H9 (cell line): ENCODE measurements around the gene PPP3CA. TPM values are rescaled to one million over a fixed set of nuclear protein-coding genes. Genes with fewer than 3 reads are reported as not detected.

Source experiments
- DNase-seq: peaks from one replicate; pipeline ENCODE4 v3.0.0-alpha.2; 2017
- H2AFZ ChIP-seq: one replicate; pipeline ENCODE4 v1.6.1; 2013; ENCODE audit warnings: mild to moderate bottlenecking, low read length, control low read depth, moderate library complexity
- H2AK5ac ChIP-seq: 2 replicates; pipeline ENCODE4 v1.6.1; 2013; ENCODE audit warnings: low read length, control low read depth, mixed read lengths; ENCODE audit not compliant: insufficient read length
- H2BK120ac ChIP-seq: one replicate; pipeline ENCODE4 v1.6.1; 2013; ENCODE audit warnings: low read depth, mild to moderate bottlenecking, low read length, control low read depth, inconsistent platforms; ENCODE audit not compliant: poor library complexity, severe bottlenecking
- H2BK12ac ChIP-seq: 2 replicates; pipeline ENCODE4 v1.6.1; 2013; ENCODE audit warnings: low read length, control low read depth, mixed read lengths, low read depth; ENCODE audit not compliant: insufficient read length
- H2BK15ac ChIP-seq: 2 replicates; pipeline ENCODE4 v1.6.1; 2013; ENCODE audit warnings: low read depth, low read length, control low read depth
- H2BK20ac ChIP-seq: one replicate; pipeline ENCODE4 v1.6.1; 2013; ENCODE audit warnings: low read depth, mild to moderate bottlenecking, low read length, control low read depth, inconsistent platforms; ENCODE audit not compliant: poor library complexity, severe bottlenecking
- H2BK5ac ChIP-seq: 2 replicates; pipeline ENCODE4 v1.6.1; 2013; ENCODE audit warnings: low read length, control low read depth, mixed read lengths; ENCODE audit not compliant: insufficient read length
- H3K14ac ChIP-seq: 2 replicates; pipeline ENCODE4 v1.6.1; 2013; ENCODE audit warnings: low read length, control low read depth; ENCODE audit not compliant: insufficient read depth
- H3K18ac ChIP-seq: 2 replicates; pipeline ENCODE4 v1.6.1; 2013; ENCODE audit warnings: low read depth, mild to moderate bottlenecking, mixed read lengths, low read length, control low read depth; ENCODE audit not compliant: insufficient read length
- H3K23ac ChIP-seq: 2 replicates; pipeline ENCODE4 v1.6.1; 2013; ENCODE audit warnings: low read length, control low read depth, mixed read lengths, low read depth; ENCODE audit not compliant: insufficient read length
- H3K23me2 ChIP-seq: 2 replicates; pipeline ENCODE4 v1.6.1; 2013; ENCODE audit warnings: low read depth, mild to moderate bottlenecking, mixed read lengths, low read length, control low read depth; ENCODE audit not compliant: insufficient read length, poor library complexity, severe bottlenecking
- H3K27ac ChIP-seq: 2 replicates; pipeline ENCODE4 v1.5.1; 2013; ENCODE audit warnings: low read length, control low read depth, mixed read lengths, low read depth; ENCODE audit not compliant: insufficient read length
- H3K27me3 ChIP-seq: 2 replicates; pipeline ENCODE4 v1.6.1; 2013; ENCODE audit warnings: low read length, control low read depth, inconsistent platforms; ENCODE audit not compliant: insufficient read depth
- H3K4ac ChIP-seq: 2 replicates; pipeline ENCODE4 v1.6.1; 2013; ENCODE audit warnings: low read depth, mild to moderate bottlenecking, control low read depth, inconsistent platforms, low read length, moderate library complexity
- H3K4me1 ChIP-seq: 2 replicates; pipeline ENCODE4 v1.6.1; 2013; ENCODE audit warnings: low read length, control low read depth, inconsistent platforms; ENCODE audit not compliant: insufficient read depth
- H3K4me2 ChIP-seq: 2 replicates; pipeline ENCODE4 v1.6.1; 2013; ENCODE audit warnings: low read length, control low read depth, mixed read lengths; ENCODE audit not compliant: insufficient read length, insufficient read depth
- H3K56ac ChIP-seq: 2 replicates; pipeline ENCODE4 v1.6.1; 2013; ENCODE audit warnings: low read depth, mild to moderate bottlenecking, mixed read lengths, low read length, control low read depth; ENCODE audit not compliant: insufficient read length
- H3K79me1 ChIP-seq: 2 replicates; pipeline ENCODE4 v1.6.1; 2013; ENCODE audit warnings: low read depth, mild to moderate bottlenecking, moderate library complexity, low read length, control low read depth, inconsistent platforms; ENCODE audit not compliant: insufficient read depth, poor library complexity, severe bottlenecking
- H3K79me2 ChIP-seq: 2 replicates; pipeline ENCODE4 v1.6.1; 2013; ENCODE audit warnings: low read length, control low read depth, inconsistent platforms; ENCODE audit not compliant: insufficient read depth
- H3K9ac ChIP-seq: 2 replicates; pipeline ENCODE4 v1.6.1; 2013; ENCODE audit warnings: low read length, control low read depth, mixed read lengths; ENCODE audit not compliant: insufficient read length; ENCODE audit errors: extremely low read depth
- H3K9me3 ChIP-seq: one replicate; pipeline ENCODE4 v1.6.1; 2013; ENCODE audit warnings: low read depth, low read length, inconsistent platforms; ENCODE audit not compliant: control insufficient read depth
- H3T11ph ChIP-seq: one replicate; pipeline ENCODE4 v1.6.1; 2013; ENCODE audit warnings: mild to moderate bottlenecking, low read length, control low read depth, inconsistent platforms
- H4K20me1 ChIP-seq: one replicate; pipeline ENCODE4 v1.6.1; 2013; ENCODE audit not compliant: control insufficient read depth, insufficient read length, insufficient read depth
- H4K5ac ChIP-seq: 2 replicates; pipeline ENCODE4 v1.6.1; 2013; ENCODE audit warnings: low read depth, mild to moderate bottlenecking, mixed read lengths, low read length, control low read depth; ENCODE audit not compliant: insufficient read length
- H4K8ac ChIP-seq: replicated peaks from 2 replicates; pipeline ENCODE4 v1.6.1; 2013; ENCODE audit warnings: low read length, control low read depth, mixed read lengths, low read depth; ENCODE audit not compliant: insufficient read length
- H4K91ac ChIP-seq: 2 replicates; pipeline ENCODE4 v1.6.1; 2013; ENCODE audit warnings: low read depth, mild to moderate bottlenecking, moderate library complexity, mixed read lengths, low read length, control low read depth; ENCODE audit not compliant: insufficient read length
- H3K27ac Mint-ChIP-seq, 3 experiments: 2 replicates in 2 of 3; 3 replicates in 1 of 3; pipeline ENCODE4 v1.8.0; 2020 to 2021; ENCODE audit warnings: mixed read lengths in 3 of 3, mild to moderate bottlenecking in 1 of 3, moderate library complexity in 1 of 3
- H3K27me3 Mint-ChIP-seq: 2 replicates; pipeline ENCODE4 v1.8.0; 2021; ENCODE audit warnings: low read depth, mild to moderate bottlenecking, moderate library complexity, mixed read lengths
- H3K36me3 Mint-ChIP-seq, 3 experiments: 2 replicates in 2 of 3; 3 replicates in 1 of 3; pipeline ENCODE4 v1.8.0; 2020 to 2021; ENCODE audit warnings: low read depth in 3 of 3, mixed read lengths in 3 of 3; ENCODE audit not compliant: insufficient read depth in 1 of 3
- H3K4me1 Mint-ChIP-seq, 2 experiments: 2 replicates each; pipeline ENCODE4 v1.8.0; 2020; ENCODE audit warnings: mixed read lengths in 2 of 2
- H3K4me3 Mint-ChIP-seq, 2 experiments: 2 replicates in 1 of 2; 3 replicates in 1 of 2; pipeline ENCODE4 v1.8.0; 2020 to 2021; ENCODE audit warnings: mild to moderate bottlenecking in 2 of 2, mixed read lengths in 2 of 2, moderate library complexity in 1 of 2
- H3K9me3 Mint-ChIP-seq, 2 experiments: 2 replicates in 1 of 2; 3 replicates in 1 of 2; pipeline ENCODE4 v1.8.0; 2020; ENCODE audit warnings: mild to moderate bottlenecking in 2 of 2, mixed read lengths in 2 of 2, moderate library complexity in 1 of 2
- CTCF ChIP-seq: fragments of 200-600 bp; sonication (generic); conservative IDR thresholded peaks from 3 replicates; pipeline ENCODE4 v1.8.0; 2021; ENCODE audit warnings: antibody characterized with exemption, mild to moderate bottlenecking
- WGBS: extraction: QIAGEN DNeasy Blood & Tissue Kit; methylation state at CpG from one replicate; pipeline ENCODE4 v1.1.7; 2013; ENCODE audit warnings: missing lambda C conversion rate, low lambda C conversion rate, mixed read lengths; ENCODE audit not compliant: insufficient read length; ENCODE audit errors: extremely low coverage; 5-methylcytosine and 5-hydroxymethylcytosine counted together
- total RNA-seq: library from RNA; stranded (reverse); gene quantifications from 2 replicates; pipeline ENCODE4 v1.2.1, GENCODE V29; 2021

The PPP3CA gene
- total RNA-seq, 1 experiment from 2014 or later = 16.8 TPM

DNA sequence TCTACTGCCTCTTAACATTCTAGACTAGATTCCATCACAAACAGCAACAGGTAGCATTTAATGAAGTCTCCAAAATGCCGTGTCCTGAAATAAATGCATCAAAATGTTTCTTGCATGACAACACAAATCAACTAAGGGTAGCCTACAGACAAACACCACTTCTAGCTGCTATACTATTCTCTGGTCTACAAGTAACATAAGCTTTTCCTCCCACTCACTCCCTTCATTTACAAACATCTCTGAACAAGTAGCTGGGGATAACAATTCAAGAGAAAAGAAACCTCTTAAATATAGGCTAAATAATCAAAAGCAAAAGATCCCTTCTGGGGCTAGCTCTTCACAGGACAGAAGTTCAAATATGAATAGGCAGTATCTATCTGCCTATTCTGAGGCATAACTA lies 20.8 kb downstream of the PPP3CA start:
- Mint-ChIP-seq H3K27ac (peak overlapping the region; percentile 2 to 95 (median 28); a peak in 6 of 7 replicates), H3K27me3 (no peaks in the 10 kb centered on the region), H3K36me3 (no peaks in the 10 kb centered on the region), H3K9me3 (no peaks in the 10 kb centered on the region), H3K4me3 (no peak overlapping the region), H3K4me1 (peaks cover 63 to 75% of the 10 kb centered on the region in 2 experiments)
- H3K27ac ChIP-seq = no peak overlapping the region
- no peak overlapping the region for H3K4me2 ChIP-seq
- H2BK20ac ChIP-seq = no peak overlapping the region
- H3T11ph ChIP-seq = no peak overlapping the region
- H4K5ac ChIP-seq = no peak overlapping the region
- no peak overlapping the region for H3K56ac ChIP-seq
- no peak overlapping the region for H2BK120ac ChIP-seq
- H3K9ac ChIP-seq = no peak overlapping the region
- no peak overlapping the region for H2AK5ac ChIP-seq
- H4K20me1 ChIP-seq = no peaks in the 10 kb centered on the region
- H2BK12ac ChIP-seq = no peak overlapping the region
- no peaks in the 10 kb centered on the region for H3K23me2 ChIP-seq
- no peak for DNase-seq
- peaks cover 9% of the 10 kb centered on the region for H3K4me1 ChIP-seq
- no peak overlapping the region for H3K14ac ChIP-seq
- H2AFZ ChIP-seq = no peak overlapping the region
- peaks cover 2% of the 10 kb centered on the region; the same call in 1 of the 2 replicates for H3K79me2 ChIP-seq
- no peaks in the 10 kb centered on the region for H3K79me1 ChIP-seq
- no peak overlapping the region for H3K18ac ChIP-seq
- H4K8ac ChIP-seq = no peak overlapping the region
- H3K27me3 ChIP-seq = no peaks in the 10 kb centered on the region
- H3K9me3 ChIP-seq = no peaks in the 10 kb centered on the region
- no peak overlapping the region for H3K4ac ChIP-seq
- H2BK5ac ChIP-seq = no peak overlapping the region
- no peak overlapping the region for H4K91ac ChIP-seq
- H3K23ac ChIP-seq = no peak overlapping the region
- no CpG with 5 or more reads among the region's 1 CpG for WGBS
- H2BK15ac ChIP-seq = no peak overlapping the region
- TF ChIP-seq CTCF = no peak
